ENCODE data around the gene GUCA1A.
"Not testable (repeated sequence)": the region's sequence is repeated elsewhere in the genome, so short reads cannot be mapped to it uniquely, and the experiment has no call there.

Gene GUCA1A

GRCh38 chr6:42142118-42142835 is 30.9 kb upstream of the GUCA1A start, which contains the start of gene C6orf132:
TSS of gene C6orf132 (minus strand) at chr6:42142620. CDS start at chr6:42142444, 176 bp downstream.
- no peak for DNase-seq (ENCODE audit: low read depth)
- TF ChIP-seq, protein P1, sequence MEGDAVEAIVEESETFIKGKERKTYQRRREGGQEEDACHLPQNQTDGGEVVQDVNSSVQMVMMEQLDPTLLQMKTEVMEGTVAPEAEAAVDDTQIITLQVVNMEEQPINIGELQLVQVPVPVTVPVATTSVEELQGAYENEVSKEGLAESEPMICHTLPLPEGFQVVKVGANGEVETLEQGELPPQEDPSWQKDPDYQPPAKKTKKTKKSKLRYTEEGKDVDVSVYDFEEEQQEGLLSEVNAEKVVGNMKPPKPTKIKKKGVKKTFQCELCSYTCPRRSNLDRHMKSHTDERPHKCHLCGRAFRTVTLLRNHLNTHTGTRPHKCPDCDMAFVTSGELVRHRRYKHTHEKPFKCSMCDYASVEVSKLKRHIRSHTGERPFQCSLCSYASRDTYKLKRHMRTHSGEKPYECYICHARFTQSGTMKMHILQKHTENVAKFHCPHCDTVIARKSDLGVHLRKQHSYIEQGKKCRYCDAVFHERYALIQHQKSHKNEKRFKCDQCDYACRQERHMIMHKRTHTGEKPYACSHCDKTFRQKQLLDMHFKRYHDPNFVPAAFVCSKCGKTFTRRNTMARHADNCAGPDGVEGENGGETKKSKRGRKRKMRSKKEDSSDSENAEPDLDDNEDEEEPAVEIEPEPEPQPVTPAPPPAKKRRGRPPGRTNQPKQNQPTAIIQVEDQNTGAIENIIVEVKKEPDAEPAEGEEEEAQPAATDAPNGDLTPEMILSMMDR (IDR thresholded peaks at IDR 0.05; ENCODE audit: control insufficient read depth, insufficient read depth, low read depth, low read length, missing control alignments) = no peak
- peak within 1 kb of the TSS; percentile 67 for H3K4me3 ChIP-seq (ENCODE audit: control insufficient read depth, low read depth, low read length)

GRCh38 chr6:42147138-42147562 is 26.0 kb upstream of the GUCA1A start:
- TF ChIP-seq, protein P1 (IDR thresholded peaks at IDR 0.05; ENCODE audit: control insufficient read depth, insufficient read depth, low read depth, low read length, missing control alignments) = no peak
- DNase-seq (ENCODE audit: low read depth) = no peak
- H3K4me3 ChIP-seq (ENCODE audit: control insufficient read depth, low read depth, low read length) = no peak overlapping the region

GRCh38 chr6:42148058-42148457 is 25.1 kb upstream of the GUCA1A start:
- TF ChIP-seq, protein P1 (IDR thresholded peaks at IDR 0.05; ENCODE audit: control insufficient read depth, insufficient read depth, low read depth, low read length, missing control alignments) = no peak
- no peak for DNase-seq (ENCODE audit: low read depth)
- no peak overlapping the region for H3K4me3 ChIP-seq (ENCODE audit: control insufficient read depth, low read depth, low read length)

GRCh38 chr6:42150254-42150653 is 22.9 kb upstream of the GUCA1A start:
- DNase-seq (ENCODE audit: low read depth) = no peak
- TF ChIP-seq, protein P1 (IDR thresholded peaks at IDR 0.05; ENCODE audit: control insufficient read depth, insufficient read depth, low read depth, low read length, missing control alignments) = no peak
- H3K4me3 ChIP-seq (ENCODE audit: control insufficient read depth, low read depth, low read length) = no peak overlapping the region

DNA sequence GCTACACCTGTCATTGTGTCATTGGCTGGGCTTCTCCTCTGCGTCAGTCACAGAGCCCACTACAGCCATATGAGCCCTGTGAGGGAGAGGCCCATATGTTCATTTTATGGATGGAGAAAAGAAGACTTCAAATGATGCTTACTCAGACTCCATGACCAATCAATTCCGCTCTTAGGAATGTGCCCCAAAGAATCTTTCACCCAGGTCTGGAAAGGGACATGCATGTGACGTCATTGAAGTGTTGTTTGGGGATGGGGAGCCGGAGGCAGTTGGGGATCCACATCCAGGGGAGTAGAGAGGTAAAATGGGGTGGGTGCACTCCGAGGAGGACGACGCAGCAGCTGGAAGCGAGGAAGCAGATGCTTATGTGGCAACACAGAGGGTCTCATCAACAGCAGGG is 21.1 kb upstream of the GUCA1A start:
- no peak for DNase-seq (ENCODE audit: low read depth)
- TF ChIP-seq, protein P1 (IDR thresholded peaks at IDR 0.05; ENCODE audit: control insufficient read depth, insufficient read depth, low read depth, low read length, missing control alignments) = no peak
- no peak overlapping the region for H3K4me3 ChIP-seq (ENCODE audit: control insufficient read depth, low read depth, low read length)

DNA sequence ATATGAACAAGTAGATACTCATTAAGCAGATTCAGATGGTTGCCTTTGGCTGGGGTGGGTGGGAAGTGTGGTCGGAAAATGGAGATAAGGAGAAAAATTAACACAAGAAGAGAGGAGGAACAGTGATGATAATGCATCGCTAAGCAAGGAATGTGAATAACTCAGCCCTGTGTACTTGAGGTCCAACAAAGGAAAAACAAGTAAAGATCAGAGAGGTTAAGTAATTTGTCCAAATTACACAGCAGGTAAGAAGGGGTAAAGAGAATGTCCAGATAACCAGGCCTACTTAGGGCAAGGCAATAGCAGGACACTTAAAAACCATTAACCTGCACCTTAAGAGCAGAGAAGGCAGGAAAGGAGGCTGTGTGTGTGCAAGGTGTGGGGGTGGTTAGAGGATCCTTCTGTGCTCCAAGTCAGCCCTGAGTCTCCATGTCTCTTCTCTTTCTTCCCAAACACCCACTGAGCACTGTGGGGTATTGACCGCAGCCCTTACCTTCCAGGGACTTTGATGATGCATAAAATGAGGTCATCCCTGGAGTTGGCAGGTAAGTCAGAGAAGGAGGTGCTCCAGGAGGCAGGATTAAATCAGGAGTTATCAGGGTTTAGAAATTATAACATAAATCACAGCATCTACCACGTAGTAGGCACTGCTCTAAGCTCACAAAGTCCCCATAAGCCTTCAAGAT is 20.5 kb upstream of the GUCA1A start:
- DNase-seq (ENCODE audit: low read depth); H3K4me3 ChIP-seq (ENCODE audit: control insufficient read depth, low read depth, low read length): not testable (repeated sequence)

GRCh38 chr6:42153921-42154320 is 19.2 kb upstream of the GUCA1A start:
- no peak overlapping the region for H3K4me3 ChIP-seq (ENCODE audit: control insufficient read depth, low read depth, low read length)
- TF ChIP-seq, protein P1 (IDR thresholded peaks at IDR 0.05; ENCODE audit: control insufficient read depth, insufficient read depth, low read depth, low read length, missing control alignments) = no peak
- no peak for DNase-seq (ENCODE audit: low read depth)

Measured in AG09309 (cell line).